Uterus (tissue), 2 donors: Measurements from ENCODE around the gene FAM20A.

Experiments used
- CTCF ChIP-seq, 4 experiments: fragments of 200-600 bp in 2 of 4; fragments of 450-650 bp in 2 of 4; sonication (generic) in 2 of 4; IDR thresholded peaks; one replicate each; pipeline ENCODE4 v1.5.1; 2016 to 2019; ENCODE audit warnings: antibody characterized with exemption in 4 of 4, mild to moderate bottlenecking in 2 of 4, moderate library complexity in 1 of 4
- POLR2A ChIP-seq, 2 donors: fragments of 450-650 bp; IDR thresholded peaks; one replicate each; pipeline ENCODE4 v1.6.1; 2016; ENCODE audit warnings: antibody characterized with exemption in 2 of 2, mild to moderate bottlenecking in 1 of 2, moderate library complexity in 1 of 2

GRCh38 chr17:68495081-68495480 lies 106.1 kb downstream of the FAM20A start:
- TF ChIP-seq POLR2A (IDR thresholded peaks at IDR 0.05) (no peak), CTCF (IDR thresholded peaks at IDR 0.05) (no peak)
